ENCODE data around the gene GPR25.

DNA sequence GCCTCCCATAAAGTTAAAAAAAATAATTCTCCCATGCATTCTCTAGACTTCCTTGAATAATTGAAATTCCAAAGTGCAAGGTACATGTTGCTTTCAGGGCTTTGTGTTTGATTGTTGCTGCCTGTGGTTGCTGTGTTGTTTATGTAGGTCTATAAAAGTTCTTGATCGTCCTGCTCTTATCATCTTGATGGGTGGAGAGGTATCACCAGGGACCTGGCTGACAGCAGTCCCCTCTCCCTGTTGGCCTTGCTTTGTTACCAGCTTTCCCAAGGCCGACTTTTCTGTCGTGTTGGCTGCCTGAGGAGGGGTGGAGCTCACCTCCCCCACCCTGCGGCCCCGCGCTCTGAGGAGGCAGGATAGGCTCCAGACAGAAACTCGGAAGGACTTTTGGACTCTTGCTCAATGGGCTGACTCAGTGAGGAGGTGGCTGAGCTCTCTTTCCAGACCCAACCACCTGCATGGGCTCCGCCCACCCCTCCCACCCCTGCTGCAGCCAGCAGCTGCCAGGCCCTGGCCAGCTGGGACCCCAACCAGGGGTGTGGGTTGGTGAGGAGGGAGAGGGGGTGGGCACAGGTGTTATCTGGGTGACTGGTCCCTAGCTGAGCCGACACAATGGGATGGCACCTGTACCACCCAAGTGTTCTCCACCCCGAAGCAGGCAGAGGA lies 23.9 kb downstream of the GPR25 start:
- TF ChIP-seq, protein P1, sequence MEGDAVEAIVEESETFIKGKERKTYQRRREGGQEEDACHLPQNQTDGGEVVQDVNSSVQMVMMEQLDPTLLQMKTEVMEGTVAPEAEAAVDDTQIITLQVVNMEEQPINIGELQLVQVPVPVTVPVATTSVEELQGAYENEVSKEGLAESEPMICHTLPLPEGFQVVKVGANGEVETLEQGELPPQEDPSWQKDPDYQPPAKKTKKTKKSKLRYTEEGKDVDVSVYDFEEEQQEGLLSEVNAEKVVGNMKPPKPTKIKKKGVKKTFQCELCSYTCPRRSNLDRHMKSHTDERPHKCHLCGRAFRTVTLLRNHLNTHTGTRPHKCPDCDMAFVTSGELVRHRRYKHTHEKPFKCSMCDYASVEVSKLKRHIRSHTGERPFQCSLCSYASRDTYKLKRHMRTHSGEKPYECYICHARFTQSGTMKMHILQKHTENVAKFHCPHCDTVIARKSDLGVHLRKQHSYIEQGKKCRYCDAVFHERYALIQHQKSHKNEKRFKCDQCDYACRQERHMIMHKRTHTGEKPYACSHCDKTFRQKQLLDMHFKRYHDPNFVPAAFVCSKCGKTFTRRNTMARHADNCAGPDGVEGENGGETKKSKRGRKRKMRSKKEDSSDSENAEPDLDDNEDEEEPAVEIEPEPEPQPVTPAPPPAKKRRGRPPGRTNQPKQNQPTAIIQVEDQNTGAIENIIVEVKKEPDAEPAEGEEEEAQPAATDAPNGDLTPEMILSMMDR (IDR thresholded peaks at IDR 0.05) = no peak
- TF ChIP-seq POLR2A (IDR thresholded peaks at IDR 0.05) = no peak
